ENCODE data around the gene FAM199X. TPM values are rescaled to one million over a fixed set of nuclear protein-coding genes. Genes with fewer than 3 reads are reported as not detected.
"Not testable (repeated sequence)": the region's sequence is repeated elsewhere in the genome, so short reads cannot be mapped to it uniquely, and the experiment has no call there.

Gene FAM199X
- polyA plus RNA-seq, 1 experiment: 7.1 TPM

DNA sequence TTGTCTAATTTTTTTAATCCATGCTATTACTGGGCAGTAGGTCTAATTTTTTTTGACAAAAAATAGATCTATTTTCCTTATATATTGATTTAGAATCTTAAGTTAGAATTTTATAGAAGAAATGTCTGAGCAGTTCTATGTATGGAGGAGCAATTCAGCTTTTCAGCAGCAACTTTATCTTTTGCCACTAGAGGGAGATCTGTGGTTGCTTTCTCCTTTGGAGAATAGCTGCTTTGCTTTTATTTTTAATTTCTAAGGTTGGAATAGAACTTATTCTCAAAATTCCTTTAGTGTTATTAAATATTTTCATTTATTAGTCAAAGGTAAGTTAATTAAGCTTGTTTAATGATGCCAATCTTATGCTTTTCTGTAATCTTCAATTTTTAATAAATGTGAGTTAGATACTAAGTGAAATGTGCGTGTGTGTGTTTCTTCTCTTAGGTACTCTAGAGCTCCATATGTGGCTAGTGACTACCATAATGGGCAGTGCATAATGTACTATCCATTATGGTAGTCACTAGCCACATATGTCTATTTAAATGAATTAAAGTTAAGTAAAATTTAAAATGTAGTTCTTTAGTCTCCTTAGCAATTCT lies 29.3 kb downstream of the FAM199X start:
- Histone ChIP-seq H3K27ac (ENCODE audit: low read depth, low read length) (no peak overlapping the region), H3K9me3 (ENCODE audit: control insufficient read depth, insufficient read depth, low read length) (no peaks in the 10 kb centered on the region), H3K4me3 (ENCODE audit: low read depth, low read length) (no peak overlapping the region), H3K27me3 (ENCODE audit: control insufficient read depth, insufficient read depth, low read length) (no peaks in the 10 kb centered on the region)
- TF ChIP-seq CTCF (IDR thresholded peaks at IDR 0.05; ENCODE audit: low read depth, low read length): peak; percentile 64
- no peak for DNase-seq (ENCODE audit: low read depth, low spot score)
- CTCF ChIA-PET: interaction anchor here (0.6 to 3.8 kb wide), 37 partner anchors 8 to 1003 kb away, joined by 3 to 30 read pairs (median 5); partner anchors contain the start of genes FAM199X and SLC25A53
- POLR2A ChIA-PET: no interaction called here

- H3K9me3 ChIP-seq (ENCODE audit: control insufficient read depth, insufficient read depth, low read length): no peaks in the 10 kb centered on the region
- ChIA-PET POLR2A (no interaction called here), CTCF (interaction anchor here (1.4 kb wide), 1 partner anchor 10 kb away, joined by 23 read pairs; no protein-coding TSS in a partner anchor)
- no peak overlapping the region for H3K4me3 ChIP-seq (ENCODE audit: low read depth, low read length)
- no peak for TF ChIP-seq CTCF (IDR thresholded peaks at IDR 0.05; ENCODE audit: low read depth, low read length)
- H3K27ac ChIP-seq (ENCODE audit: low read depth, low read length): no peak overlapping the region
- DNase-seq (ENCODE audit: low read depth, low spot score): no peak
- no peaks in the 10 kb centered on the region for H3K27me3 ChIP-seq (ENCODE audit: control insufficient read depth, insufficient read depth, low read length)
Measured at GRCh38 chrX:104205548-104205947, 39.3 kb downstream of the FAM199X start.

DNA sequence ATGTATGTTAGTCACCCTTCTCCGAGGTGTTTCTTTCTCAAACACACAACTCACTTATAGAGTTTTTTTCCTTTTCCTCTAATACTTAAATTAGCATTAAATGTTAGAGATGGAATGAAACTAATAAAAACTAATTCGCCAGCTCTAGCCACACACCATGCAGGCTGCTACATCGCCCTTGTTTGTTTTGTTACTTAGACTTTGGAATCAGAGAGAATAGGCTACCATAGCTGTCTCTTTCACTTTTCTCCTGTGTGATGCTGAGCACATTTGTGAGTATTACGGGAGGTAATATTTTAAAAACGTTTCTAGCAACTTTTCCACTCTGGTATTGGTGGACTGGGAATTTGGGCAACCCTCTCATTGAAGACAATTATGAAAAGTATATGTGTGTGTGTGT lies 44.9 kb downstream of the FAM199X start:
- CTCF ChIA-PET: no interaction called here
- POLR2A ChIA-PET: interaction anchor here (0.7 kb wide), 1 partner anchor 35 kb away, joined by 3 read pairs; no protein-coding TSS in a partner anchor
- H3K9me3 ChIP-seq (ENCODE audit: control insufficient read depth, insufficient read depth, low read length): no peaks in the 10 kb centered on the region

GRCh38 chrX:104230060-104230459 lies 63.8 kb downstream of the FAM199X start:
- DNase-seq (ENCODE audit: low read depth, low spot score); H3K27ac ChIP-seq (ENCODE audit: low read depth, low read length); H3K4me3 ChIP-seq (ENCODE audit: low read depth, low read length); POLR2A ChIA-PET; H3K9me3 ChIP-seq (ENCODE audit: control insufficient read depth, insufficient read depth, low read length); H3K27me3 ChIP-seq (ENCODE audit: control insufficient read depth, insufficient read depth, low read length); CTCF ChIA-PET: not testable (repeated sequence)

More for the DNA sequence above, 44.9 kb downstream of the FAM199X start:
- H3K4me3 ChIP-seq (ENCODE audit: low read depth, low read length): no peak overlapping the region
- no peaks in the 10 kb centered on the region for H3K27me3 ChIP-seq (ENCODE audit: control insufficient read depth, insufficient read depth, low read length)
- H3K27ac ChIP-seq (ENCODE audit: low read depth, low read length): no peak overlapping the region
- no peak for DNase-seq (ENCODE audit: low read depth, low spot score)
- TF ChIP-seq CTCF (IDR thresholded peaks at IDR 0.05; ENCODE audit: low read depth, low read length): no peak

Other genes starting within 250 kb of the FAM199X start
- 14.0 and 19.0 TPM in 2 replicates for gene TMSB15B, start 203.8 kb upstream of the FAM199X start, polyA plus RNA-seq (2011; rRNA removed)
- gene H2BW1, start 152.7 kb upstream of the FAM199X start, polyA plus RNA-seq (2011; rRNA removed): not detected in 2 replicates
- gene H2BW2, start 126.5 kb upstream of the FAM199X start, polyA plus RNA-seq (2011; rRNA removed): not detected in 2 replicates
- 4.4 and 7.1 TPM in 2 replicates for gene TMSB15C, start 90.2 kb upstream of the FAM199X start, polyA plus RNA-seq (2011; rRNA removed)
- gene ZCCHC18, start 53.9 kb upstream of the FAM199X start, polyA plus RNA-seq (2011; rRNA removed): 1.9 and 2.1 TPM in 2 replicates
- gene SLC25A53, start 9.4 kb upstream of the FAM199X start, polyA plus RNA-seq (2011; rRNA removed): 5.5 and 5.6 TPM in 2 replicates
- not detected in 2 replicates for gene ESX1, start 88.5 kb downstream of the FAM199X start, polyA plus RNA-seq (2011; rRNA removed)